K562 (cell line): ENCODE measurements around the gene PNPLA2. TPM values are rescaled to one million over a fixed set of nuclear protein-coding genes. Genes with fewer than 3 reads are reported as not detected.

Source experiments
- FUS ChIP-seq: fragments of 200-400 bp; formaldehyde crosslinking; optimal IDR thresholded peaks from 2 replicates; pipeline ENCODE3; 2017; ENCODE audit warnings: low read depth, low read length
- MTA2 ChIP-seq: fragments of 450-650 bp; IDR thresholded peaks from 2 replicates; pipeline ENCODE4 v1.6.1; 2016; ENCODE audit warnings: low read depth
- SIRT6 ChIP-seq: IDR thresholded peaks from one replicate; pipeline ENCODE4 v1.6.1; 2012; ENCODE audit warnings: low read depth, mild to moderate bottlenecking, control low read depth, inconsistent platforms, low read length, moderate library complexity
- ZBTB2 ChIP-seq: fragments of 450-650 bp; IDR thresholded peaks from 2 replicates; pipeline ENCODE4 v1.6.1; 2016; ENCODE audit warnings: antibody characterized with exemption
- ZNF239 ChIP-seq: fragments of 250-450 bp; sonication (Bioruptor Pico); IDR thresholded peaks from 2 replicates; pipeline ENCODE4 v1.4.0; 2020; ENCODE audit warnings: mild to moderate bottlenecking
- ZNF518B ChIP-seq: fragments of 250-450 bp; sonication (Bioruptor Pico); IDR thresholded peaks from 2 replicates; pipeline ENCODE4 v1.5.0; 2021; ENCODE audit warnings: mild to moderate bottlenecking, moderate library complexity
- polyA plus RNA-seq, 8 experiments: library from polyadenylated mRNA; depleted of rRNA in 4 of 8; stranded (reverse) in 5 of 8; unstranded in 3 of 8; fragments of >200 nt; fragmentation: Nextera tagmentation in 2 of 8; fragmentation: Illumina TruSeq in 1 of 8; extraction: Ambion mirVana in 2 of 8; extraction: Trizol in 1 of 8; gene quantifications; 2 replicates each; pipeline versions ENCODE4 v1.2.1 to v1.2.3, GENCODE V29; 2011 to 2014; ENCODE audit warnings: inconsistent platforms in 1 of 8, missing spikeins in 1 of 8
- total RNA-seq, 7 experiments: library from RNA; depleted of rRNA in 6 of 7; stranded (reverse); fragments of >200 nt in 6 of 7; fragmentation: Illumina TruSeq in 2 of 7; extraction: Trizol in 2 of 7; gene quantifications; 2 replicates each; pipeline versions ENCODE4 v1.2.1 to v1.2.3, GENCODE V29; 2011 to 2021; ENCODE audit warnings: low replicate concordance in 1 of 7
- TF ChIP-seq, protein P1 (sequence below): fragments of 200-600 bp; sonication (generic); IDR thresholded peaks from one replicate; pipeline ENCODE4 v1.6.1; 2012; ENCODE audit warnings: mild to moderate bottlenecking, low read depth, low read length, inconsistent platforms

The PNPLA2 gene
- total and polyA plus RNA-seq, 9 of the 15 experiments (the other 6 are each of a cell fraction or from before 2014, with no cell fraction given): 0.39 to 87.1 (median 8.4) TPM

DNA sequence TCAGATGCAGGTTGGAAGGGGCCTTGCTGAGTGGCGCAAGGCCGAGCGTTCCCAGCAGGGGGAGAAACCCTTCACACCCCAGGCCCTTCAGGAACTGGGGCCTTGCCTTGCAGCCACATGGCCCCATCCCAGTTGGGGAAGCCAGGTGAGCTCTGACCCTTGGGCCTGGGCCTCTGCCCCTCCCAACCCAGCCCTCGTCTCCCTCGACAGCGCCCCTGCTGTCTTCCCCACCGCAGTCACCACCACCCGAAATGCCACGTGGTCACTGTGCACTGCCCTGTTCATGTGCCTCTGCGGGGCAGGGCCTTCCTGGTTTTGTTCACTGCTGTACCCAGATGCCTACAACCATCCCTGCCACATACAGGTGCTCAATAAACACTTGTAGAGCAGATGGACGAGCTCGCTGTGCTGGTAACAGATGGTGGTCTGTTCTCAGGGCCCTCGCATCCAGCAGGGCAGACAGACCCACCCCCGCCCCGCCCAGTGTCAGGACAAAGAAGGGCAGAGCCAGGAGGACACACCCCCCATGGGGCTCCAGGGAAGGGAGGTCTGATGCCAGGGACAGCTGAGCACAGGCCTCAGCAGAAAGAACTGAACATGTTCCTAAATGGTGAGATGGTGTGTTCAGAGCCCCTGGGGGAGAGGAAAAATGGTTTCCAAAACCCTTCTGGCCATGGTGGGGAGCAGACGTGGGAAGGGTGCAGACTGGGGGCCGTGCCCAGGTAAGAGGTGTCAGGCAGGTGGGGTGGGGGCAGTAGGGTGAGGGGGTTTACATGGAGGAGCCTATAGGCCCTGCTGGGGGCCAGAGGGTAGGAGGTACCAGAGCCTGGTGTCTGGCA, 19.9 kb downstream of the PNPLA2 start (continued):
- TF ChIP-seq, protein P1, sequence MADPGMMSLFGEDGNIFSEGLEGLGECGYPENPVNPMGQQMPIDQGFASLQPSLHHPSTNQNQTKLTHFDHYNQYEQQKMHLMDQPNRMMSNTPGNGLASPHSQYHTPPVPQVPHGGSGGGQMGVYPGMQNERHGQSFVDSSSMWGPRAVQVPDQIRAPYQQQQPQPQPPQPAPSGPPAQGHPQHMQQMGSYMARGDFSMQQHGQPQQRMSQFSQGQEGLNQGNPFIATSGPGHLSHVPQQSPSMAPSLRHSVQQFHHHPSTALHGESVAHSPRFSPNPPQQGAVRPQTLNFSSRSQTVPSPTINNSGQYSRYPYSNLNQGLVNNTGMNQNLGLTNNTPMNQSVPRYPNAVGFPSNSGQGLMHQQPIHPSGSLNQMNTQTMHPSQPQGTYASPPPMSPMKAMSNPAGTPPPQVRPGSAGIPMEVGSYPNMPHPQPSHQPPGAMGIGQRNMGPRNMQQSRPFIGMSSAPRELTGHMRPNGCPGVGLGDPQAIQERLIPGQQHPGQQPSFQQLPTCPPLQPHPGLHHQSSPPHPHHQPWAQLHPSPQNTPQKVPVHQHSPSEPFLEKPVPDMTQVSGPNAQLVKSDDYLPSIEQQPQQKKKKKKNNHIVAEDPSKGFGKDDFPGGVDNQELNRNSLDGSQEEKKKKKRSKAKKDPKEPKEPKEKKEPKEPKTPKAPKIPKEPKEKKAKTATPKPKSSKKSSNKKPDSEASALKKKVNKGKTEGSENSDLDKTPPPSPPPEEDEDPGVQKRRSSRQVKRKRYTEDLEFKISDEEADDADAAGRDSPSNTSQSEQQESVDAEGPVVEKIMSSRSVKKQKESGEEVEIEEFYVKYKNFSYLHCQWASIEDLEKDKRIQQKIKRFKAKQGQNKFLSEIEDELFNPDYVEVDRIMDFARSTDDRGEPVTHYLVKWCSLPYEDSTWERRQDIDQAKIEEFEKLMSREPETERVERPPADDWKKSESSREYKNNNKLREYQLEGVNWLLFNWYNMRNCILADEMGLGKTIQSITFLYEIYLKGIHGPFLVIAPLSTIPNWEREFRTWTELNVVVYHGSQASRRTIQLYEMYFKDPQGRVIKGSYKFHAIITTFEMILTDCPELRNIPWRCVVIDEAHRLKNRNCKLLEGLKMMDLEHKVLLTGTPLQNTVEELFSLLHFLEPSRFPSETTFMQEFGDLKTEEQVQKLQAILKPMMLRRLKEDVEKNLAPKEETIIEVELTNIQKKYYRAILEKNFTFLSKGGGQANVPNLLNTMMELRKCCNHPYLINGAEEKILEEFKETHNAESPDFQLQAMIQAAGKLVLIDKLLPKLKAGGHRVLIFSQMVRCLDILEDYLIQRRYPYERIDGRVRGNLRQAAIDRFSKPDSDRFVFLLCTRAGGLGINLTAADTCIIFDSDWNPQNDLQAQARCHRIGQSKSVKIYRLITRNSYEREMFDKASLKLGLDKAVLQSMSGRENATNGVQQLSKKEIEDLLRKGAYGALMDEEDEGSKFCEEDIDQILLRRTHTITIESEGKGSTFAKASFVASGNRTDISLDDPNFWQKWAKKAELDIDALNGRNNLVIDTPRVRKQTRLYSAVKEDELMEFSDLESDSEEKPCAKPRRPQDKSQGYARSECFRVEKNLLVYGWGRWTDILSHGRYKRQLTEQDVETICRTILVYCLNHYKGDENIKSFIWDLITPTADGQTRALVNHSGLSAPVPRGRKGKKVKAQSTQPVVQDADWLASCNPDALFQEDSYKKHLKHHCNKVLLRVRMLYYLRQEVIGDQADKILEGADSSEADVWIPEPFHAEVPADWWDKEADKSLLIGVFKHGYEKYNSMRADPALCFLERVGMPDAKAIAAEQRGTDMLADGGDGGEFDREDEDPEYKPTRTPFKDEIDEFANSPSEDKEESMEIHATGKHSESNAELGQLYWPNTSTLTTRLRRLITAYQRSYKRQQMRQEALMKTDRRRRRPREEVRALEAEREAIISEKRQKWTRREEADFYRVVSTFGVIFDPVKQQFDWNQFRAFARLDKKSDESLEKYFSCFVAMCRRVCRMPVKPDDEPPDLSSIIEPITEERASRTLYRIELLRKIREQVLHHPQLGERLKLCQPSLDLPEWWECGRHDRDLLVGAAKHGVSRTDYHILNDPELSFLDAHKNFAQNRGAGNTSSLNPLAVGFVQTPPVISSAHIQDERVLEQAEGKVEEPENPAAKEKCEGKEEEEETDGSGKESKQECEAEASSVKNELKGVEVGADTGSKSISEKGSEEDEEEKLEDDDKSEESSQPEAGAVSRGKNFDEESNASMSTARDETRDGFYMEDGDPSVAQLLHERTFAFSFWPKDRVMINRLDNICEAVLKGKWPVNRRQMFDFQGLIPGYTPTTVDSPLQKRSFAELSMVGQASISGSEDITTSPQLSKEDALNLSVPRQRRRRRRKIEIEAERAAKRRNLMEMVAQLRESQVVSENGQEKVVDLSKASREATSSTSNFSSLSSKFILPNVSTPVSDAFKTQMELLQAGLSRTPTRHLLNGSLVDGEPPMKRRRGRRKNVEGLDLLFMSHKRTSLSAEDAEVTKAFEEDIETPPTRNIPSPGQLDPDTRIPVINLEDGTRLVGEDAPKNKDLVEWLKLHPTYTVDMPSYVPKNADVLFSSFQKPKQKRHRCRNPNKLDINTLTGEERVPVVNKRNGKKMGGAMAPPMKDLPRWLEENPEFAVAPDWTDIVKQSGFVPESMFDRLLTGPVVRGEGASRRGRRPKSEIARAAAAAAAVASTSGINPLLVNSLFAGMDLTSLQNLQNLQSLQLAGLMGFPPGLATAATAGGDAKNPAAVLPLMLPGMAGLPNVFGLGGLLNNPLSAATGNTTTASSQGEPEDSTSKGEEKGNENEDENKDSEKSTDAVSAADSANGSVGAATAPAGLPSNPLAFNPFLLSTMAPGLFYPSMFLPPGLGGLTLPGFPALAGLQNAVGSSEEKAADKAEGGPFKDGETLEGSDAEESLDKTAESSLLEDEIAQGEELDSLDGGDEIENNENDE: peak; percentile 39
- no peak for TF ChIP-seq ZNF518B (CRISPR knock-in tag)
- TF ChIP-seq MTA2: no peak
- TF ChIP-seq SIRT6: peak; percentile 90
- no peak for TF ChIP-seq ZNF239 (CRISPR knock-in tag)
- TF ChIP-seq FUS: no peak
- TF ChIP-seq ZBTB2: peak; percentile 32; the same call in 1 of the 2 replicates
